Measurements from ENCODE around the gene SMCO3. TPM values are rescaled to one million over a fixed set of nuclear protein-coding genes. Genes with fewer than 3 reads are reported as not detected.

The SMCO3 gene
- 0.03 TPM in 1 of 5 replicates, not detected in the others for total RNA-seq (2022; extraction: Qiagen RNA extraction; ENCODE audit: low read depth)

DNA sequence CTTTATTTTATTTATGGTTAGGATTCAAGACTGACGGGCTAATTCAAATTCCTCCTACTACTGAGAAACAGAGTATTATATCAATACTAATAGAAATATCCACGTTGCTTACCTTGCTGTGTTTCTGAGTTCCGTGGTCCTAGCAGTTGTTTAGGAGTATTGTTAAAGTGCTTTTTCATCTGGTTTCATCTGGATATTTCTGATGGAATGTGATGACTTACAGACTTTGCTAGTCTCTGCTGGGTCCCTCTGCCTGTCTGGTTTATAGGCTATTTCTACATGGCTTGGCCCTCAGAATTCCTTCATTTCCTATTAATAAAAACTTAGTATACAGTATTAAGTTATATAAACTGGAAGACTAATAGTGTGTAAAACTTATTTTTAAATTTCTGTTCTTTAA is at the start of gene SMCO3:
Gene SMCO3, minus strand, starts transcription at position 169 of the 400 bp plus-strand sequence. CDS start 7,502 bp downstream, outside the sequence.

DNA sequence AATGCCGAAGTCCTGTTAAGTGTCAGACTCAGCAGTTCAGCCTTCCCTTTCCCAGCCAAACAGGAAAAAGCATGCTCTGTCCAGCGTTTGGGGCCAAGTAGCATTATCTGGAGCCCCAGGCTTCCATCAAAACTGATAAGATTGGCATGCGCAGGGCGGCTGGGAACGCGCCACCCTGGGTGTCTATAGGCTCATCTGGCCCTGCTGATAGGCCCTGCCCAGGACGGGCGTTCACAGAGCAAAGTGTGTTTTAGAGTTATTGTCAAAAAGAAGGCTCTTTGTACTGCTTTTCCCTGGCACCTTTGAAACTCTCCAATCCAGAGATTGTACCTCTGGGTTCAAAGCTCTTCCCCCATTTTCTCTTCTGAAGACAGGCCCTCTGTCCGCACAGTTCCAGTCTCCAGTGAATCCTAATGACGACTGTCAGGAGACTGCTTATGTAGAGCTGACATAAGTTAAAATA is 29.5 kb upstream of the SMCO3 start, which contains the start of gene ART4:
Gene ART4, minus strand, starts transcription at position 102 of the 463 bp plus-strand sequence. CDS start 413 bp downstream, outside the sequence.

DNA sequence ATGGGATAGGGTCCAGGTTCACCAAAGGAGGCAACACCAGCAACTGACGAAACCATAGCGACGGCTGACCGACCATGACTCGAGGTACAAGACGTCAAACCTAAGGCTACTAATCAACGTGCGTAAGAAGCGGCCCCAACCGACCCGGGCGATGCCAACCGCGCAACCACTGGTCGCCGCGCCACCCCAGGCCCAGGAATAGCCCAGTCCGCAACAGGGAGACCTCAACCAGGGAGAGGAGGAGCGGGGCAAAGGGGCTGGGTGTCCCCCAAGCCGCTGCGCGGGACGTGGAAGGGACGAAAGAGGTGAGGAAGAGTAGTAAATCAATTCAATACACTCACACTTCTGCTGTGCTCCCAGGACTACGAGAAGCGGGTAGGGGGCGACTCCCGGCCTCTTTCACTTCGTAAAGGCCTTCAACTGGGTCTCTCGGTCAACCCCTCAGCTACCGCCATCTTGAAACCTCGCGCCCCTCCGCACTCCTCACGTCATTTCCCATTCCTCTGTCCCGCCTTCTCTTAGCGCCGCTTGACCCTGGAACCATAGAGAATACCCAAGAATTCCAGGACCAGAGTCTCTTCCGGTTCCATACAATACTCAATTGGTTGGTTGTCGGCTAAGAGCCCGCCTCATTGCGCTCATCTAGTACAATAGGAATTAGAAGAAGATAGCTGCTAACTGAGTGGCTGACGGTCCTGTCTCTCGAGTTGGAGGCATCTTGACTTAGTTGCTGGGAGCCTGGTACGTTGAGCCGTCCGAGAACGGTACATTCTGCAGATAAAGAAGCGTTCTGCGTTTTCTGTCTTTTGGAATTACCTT is 10.8 kb downstream of the SMCO3 start, which contains the start of the genes C12orf60 and WBP11:
Gene C12orf60, plus strand, starts transcription at position 660 of the 819 bp plus-strand sequence. CDS start 19,266 bp downstream, outside the sequence.
Gene WBP11, minus strand, starts transcription at position 468 of the 819 bp plus-strand sequence. CDS start 2,095 bp downstream, outside the sequence.

Other genes starting within 250 kb of the SMCO3 start
- 3.6 to 5.6 TPM (median 4.0 TPM) in 5 replicates for gene PLBD1, start 246.3 kb downstream of the SMCO3 start, total RNA-seq (2022; extraction: Qiagen RNA extraction; ENCODE audit: low read depth)
- 0.01 TPM in 1 of 5 replicates, not detected in the others for gene GUCY2C, start 117.6 kb downstream of the SMCO3 start, total RNA-seq (2022; extraction: Qiagen RNA extraction; ENCODE audit: low read depth)
- 45.6 to 53.4 TPM (median 49.2 TPM) in 5 replicates for gene WBP11, start 10.7 kb downstream of the SMCO3 start, total RNA-seq (2022; extraction: Qiagen RNA extraction; ENCODE audit: low read depth)
- gene C12orf60, start 10.5 kb downstream of the SMCO3 start, total RNA-seq (2022; extraction: Qiagen RNA extraction; ENCODE audit: low read depth), result 1.4 to 1.8 TPM (median 1.5 TPM) in 5 replicates
- not detected in 5 replicates for gene ART4, start 29.3 kb upstream of the SMCO3 start, total RNA-seq (2022; extraction: Qiagen RNA extraction; ENCODE audit: low read depth)
- 0.06 TPM in 1 of 5 replicates, not detected in the others for gene MGP, start 71.7 kb upstream of the SMCO3 start, total RNA-seq (2022; extraction: Qiagen RNA extraction; ENCODE audit: low read depth)
- not detected in 5 replicates for gene ERP27, start 124.4 kb upstream of the SMCO3 start, total RNA-seq (2022; extraction: Qiagen RNA extraction; ENCODE audit: low read depth)
- gene ARHGDIB, start 147.4 kb upstream of the SMCO3 start, total RNA-seq (2022; extraction: Qiagen RNA extraction; ENCODE audit: low read depth), result 0.86 to 2.5 TPM (median 1.1 TPM) in 5 replicates
- not detected in 5 replicates for gene PDE6H, start 158.9 kb upstream of the SMCO3 start, total RNA-seq (2022; extraction: Qiagen RNA extraction; ENCODE audit: low read depth)